NK-92 (cell line): Measurements from ENCODE around the gene PBX2.
"Not testable (repeated sequence)": the region's sequence is repeated elsewhere in the genome, so short reads cannot be mapped to it uniquely, and the experiment has no call there.

Experiments
- DNase-seq: peaks from one replicate; lab custom pipeline; 2025; ENCODE audit not compliant: unreplicated experiment; lab: John Stamatoyannopoulos, UW

The PBX2 gene

DNA sequence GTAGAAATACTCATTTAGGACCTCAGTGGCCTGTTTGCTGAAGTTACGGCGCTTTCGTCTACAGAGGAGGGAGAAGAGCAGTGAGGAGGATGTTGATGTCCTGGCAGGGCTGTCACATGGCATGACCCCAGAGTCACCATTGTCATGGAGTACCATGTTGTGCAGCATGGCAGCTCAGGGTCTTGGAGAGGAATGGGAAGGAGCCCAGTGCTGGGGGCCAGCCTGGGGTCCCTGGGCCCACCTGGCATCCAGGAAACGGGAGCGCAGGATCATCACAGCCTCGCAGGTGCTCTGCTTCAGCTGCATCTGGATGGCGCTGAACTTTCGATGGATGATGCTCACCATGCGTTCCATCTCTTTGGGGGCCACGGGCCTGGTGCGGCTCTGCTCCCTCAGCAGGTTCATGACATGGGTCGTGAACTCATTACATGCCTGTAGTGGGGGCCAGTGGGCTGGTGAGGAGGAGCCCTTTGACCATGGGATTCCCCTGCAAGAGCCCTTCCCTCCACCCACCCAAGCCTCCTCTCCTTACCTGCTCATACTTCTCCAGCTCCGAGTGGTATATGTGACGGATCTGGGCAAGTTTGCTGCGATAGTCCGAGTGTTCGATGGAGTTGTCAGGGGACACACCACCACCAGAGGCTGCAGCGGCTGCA, 2.1 kb downstream of the PBX2 start:
- DNase-seq: not testable (repeated sequence)

DNA sequence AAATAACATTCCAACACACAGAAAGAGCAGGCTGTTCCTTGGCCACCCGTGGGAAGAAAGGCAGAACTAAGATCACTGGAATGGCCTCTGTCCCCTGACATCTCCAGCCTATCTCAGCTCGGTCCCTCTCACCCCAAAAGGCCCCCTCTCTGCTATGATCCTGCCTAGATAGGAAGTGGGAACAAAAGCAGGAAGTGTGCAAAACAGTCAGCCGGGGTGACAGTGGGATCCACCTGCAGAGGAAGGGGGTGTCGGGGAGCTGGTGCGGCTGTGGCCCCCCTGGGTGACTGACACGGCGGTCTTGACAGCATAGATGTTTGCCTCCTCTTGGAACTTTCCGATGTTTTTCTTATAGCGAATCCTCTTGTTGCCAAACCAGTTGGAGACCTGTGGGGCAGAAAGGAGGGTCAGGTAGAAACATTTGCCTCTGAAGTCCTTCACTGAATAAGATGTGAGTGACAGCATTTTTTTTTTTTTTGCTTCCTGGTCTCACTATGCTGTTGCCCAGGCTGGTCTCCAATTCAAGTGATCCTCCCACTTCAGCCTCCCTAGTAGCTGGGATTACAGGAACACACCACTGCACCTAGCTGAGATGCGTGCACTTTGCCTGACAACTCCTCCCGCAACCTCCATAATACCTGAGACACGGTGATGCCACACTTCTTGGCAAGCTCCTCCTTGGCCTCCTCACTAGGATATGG, 2.8 kb downstream of the PBX2 start:
- DNase-seq: no peak

DNA sequence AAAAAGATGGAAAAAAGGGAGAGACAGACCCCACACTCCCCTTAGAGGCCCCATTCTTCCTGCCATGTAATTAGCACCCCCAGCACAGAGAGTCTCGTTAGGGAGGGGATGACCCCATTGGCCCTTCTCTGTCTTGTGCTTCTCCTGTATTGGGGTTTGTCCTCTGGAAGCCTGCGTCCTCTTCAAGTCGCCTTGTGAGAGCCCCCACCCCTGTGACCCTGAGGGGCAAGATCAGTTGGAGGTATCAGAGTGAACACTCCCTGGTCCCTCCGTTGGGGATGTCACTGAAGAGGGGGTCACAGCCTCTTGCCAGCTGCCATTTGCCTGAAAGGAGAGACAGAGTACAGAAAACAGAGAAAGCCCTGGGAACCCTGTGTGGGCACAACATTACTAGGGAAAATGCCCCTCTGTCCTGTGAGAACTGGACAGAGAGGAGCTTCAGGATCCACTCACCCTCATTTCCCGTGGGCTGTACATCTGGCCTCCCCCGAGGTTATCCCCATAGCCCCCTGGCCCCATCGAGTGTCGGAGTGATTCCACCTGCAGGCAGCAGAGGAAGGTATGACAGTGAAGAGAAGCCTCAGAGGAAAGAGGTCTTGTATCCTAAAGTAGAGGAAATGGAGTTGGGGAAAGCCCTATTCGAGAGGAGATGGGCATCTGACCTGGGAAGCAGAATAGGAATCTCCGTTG, 3.7 kb downstream of the PBX2 start:
- DNase-seq: not testable (repeated sequence)

DNA sequence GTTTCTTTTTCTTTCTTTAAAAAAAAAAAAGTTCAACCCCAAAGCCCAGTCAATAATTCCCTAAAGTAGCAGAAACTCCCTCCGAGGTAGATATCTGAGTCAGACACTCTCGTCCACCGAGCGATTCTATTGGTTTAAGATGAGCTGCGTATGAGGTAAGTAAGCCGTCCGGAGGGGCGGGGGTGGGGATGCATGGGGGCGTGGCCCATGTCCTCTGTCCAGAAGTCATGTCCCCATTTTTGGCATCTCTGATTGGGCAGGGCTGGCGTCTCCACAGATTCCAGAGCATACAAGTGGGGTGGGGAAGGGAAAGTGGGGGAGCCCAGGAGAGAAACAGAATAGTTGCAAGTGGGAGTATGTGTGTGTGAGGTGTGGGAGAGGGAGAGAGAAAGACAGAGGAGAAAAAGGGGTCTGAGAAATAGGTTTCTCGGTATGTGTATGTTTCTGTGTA, 4.3 kb downstream of the PBX2 start:
- not testable (repeated sequence) for DNase-seq

DNA sequence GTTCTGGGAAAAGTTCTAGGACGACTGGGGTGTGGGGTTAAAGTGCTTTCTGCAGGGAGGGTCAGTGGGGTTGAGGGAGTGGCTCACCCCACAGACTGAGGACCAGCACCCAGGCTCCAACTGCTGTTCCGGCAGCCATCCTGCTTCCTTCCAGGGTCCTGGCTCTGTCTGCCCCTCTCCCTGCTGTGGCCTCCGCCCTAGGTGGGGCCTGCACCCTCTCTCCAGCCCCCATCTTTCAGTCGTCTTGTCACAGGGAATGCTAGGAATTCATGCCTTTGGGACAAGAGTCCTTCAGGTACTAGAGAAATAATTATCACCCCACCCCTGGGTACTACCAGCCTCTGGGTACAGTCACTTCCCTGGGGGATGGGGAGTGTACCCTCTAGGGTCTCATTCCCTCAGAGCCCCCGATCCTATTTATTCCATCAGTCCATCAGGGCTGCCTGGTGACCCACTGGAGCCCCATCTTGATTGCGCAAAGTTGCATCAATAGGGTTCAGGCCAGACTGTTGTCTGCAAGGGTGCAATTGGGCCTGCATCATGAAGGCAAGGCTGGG, 5.8 kb downstream of the PBX2 start, which contains the start of gene AGER:
TSS of gene AGER (minus strand) at position 170 of the 557 bp plus-strand sequence. CDS start at position 139, 31 bp downstream.
- no peak for DNase-seq

DNA sequence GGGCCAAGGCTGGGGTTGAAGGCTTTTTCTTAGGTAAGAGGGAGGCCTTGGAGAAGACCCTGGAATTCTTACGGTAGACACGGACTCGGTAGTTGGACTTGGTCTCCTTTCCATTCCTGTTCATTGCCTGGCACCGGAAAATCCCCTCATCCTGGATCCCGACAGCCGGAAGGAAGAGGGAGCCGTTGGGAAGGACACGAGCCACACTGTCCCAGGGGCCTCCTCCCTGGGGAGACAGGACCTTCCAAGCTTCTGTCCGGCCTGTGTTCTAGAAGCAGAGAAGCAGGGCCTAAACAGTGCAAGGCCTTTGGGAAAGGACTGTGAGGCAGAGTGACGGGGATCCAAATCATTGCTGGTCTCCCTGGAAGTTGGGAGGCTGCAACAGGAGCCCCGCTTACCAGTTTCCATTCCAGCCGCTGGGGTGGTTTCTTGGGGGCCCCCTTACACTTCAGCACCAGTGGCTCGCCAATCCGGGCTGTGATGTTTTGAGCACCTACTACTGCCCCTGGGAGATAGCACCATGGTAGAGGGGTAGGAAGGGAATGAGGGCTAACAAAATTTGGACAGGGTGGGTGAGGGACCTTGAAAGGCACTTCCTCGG, 6.4 kb downstream of the PBX2 start:
- DNase-seq: no peak

DNA sequence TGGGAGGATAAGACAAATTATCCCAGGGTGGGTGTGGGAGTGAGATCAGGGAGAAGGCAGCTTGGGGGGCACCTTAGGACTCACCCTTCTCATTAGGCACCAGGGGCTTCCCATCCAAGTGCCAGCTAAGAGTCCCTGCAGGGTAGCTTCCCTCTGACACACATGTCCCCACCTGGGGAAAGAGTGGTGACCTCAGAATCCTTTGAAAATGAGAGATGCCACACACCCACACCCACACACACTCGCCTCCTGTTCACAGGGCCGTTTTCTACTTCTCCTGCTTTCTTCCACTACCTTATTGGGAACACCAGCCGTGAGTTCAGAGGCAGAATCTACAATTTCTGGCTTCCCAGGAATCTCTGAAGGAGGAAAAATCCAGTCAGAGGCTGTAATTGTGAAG, 7.0 kb downstream of the PBX2 start:
- DNase-seq: no peak

DNA sequence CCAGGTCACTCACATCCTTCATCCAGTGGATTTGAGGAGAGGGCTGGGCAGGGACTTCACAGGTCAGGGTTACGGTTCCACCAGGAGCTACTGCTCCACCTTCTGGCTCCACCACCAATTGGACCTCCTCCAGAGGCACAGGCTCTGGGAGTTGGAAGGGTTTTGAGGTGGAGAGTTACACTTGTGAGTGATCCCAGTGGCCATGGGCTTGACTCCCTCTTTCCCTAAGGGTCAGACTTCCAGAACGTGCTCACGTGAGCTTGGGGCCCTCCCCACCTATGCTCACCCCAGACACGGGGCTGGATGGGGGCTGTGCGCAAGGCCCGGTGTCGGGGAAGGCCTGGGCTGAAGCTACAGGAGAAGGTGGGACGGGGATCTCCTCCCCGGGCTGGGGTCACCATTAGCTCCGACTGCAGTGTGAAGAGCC, 7.4 kb downstream of the PBX2 start:
- DNase-seq: no peak

DNA sequence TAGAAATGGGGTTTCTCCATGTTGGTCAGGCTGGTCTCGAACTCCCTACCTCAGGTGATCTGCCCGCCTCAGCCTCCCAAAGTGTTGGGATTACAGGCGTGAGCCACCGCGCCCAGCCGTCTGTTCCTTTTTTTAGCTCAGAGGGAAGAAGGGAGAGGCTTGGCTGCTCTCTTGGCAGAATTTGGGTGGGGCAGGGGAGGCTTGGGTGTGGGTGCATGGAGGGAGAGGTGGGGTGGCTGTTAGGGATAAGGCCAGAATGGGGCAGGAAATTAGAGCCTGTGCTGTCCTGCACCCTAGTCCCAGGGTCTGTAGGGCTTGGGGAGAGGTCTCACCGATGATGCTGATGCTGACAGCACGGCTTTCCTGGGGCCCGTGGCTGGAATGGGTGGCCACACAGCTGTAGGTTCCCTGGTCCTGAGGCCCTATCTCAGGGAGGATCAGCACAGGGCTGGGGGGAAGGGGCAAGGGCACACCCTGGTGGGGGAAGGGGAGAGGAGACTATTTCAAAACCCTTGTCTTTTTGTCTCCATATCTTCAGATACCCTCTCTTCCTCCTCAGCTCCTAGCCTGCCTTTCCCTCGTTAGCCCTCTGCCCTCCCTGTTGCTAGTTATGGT, 8.0 kb downstream of the PBX2 start:
- DNase-seq: no peak

DNA sequence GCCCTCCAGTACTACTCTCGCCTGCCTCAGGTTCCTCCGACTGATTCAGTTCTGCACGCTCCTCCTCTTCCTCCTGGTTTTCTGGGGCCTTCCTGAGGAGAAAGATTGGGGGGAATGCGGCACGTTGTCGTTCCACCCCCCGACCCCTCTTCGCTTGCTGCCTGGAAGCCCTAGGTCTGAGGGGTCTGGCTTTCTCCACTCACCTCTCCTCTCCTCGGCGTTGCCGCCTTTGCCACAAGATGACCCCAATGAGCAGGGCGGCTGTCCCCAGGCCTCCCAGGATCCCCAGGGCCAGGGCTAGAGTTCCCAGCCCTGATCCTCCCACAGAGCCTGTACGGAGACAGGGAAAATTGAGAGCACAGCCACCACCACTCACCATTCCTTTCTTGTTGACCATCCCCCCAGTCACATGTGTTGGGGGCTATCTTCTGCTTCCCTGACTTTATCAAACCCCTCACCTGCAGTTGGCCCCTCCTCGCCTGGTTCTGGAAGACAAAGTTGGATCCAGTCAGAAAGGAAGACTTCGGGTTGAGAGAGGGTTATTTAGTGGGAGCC, 8.8 kb downstream of the PBX2 start:
- no peak for DNase-seq

DNA sequence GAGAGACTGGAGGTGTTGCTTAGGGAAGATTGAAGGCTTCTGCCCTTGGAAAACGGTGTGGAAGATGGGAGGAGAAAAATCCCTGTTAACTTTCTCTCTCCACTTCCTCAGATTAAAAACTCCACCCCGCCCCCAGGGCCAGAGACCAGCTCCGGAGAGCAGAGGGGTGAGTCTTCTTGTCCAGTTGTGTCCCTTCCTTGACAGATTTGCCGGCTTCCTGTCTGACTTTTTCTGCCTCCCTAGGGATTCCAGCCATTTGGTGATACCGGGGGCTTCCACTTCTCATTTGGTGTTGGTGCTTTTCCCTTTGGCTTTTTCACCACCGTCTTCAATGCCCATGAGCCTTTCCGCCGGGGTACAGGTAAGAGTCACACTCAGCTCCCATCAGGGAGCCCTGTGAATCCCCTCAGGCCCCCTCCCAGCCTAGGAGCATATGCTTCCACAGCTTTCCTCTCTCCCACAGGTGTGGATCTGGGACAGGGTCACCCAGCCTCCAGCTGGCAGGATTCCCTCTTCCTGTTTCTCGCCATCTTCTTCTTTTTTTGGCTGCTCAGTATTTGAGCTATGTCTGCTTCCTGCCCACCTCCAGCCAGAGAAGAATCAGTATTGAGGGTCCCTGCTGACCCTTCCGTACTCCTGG, 10.1 kb downstream of the PBX2 start:
- DNase-seq: no peak

DNA sequence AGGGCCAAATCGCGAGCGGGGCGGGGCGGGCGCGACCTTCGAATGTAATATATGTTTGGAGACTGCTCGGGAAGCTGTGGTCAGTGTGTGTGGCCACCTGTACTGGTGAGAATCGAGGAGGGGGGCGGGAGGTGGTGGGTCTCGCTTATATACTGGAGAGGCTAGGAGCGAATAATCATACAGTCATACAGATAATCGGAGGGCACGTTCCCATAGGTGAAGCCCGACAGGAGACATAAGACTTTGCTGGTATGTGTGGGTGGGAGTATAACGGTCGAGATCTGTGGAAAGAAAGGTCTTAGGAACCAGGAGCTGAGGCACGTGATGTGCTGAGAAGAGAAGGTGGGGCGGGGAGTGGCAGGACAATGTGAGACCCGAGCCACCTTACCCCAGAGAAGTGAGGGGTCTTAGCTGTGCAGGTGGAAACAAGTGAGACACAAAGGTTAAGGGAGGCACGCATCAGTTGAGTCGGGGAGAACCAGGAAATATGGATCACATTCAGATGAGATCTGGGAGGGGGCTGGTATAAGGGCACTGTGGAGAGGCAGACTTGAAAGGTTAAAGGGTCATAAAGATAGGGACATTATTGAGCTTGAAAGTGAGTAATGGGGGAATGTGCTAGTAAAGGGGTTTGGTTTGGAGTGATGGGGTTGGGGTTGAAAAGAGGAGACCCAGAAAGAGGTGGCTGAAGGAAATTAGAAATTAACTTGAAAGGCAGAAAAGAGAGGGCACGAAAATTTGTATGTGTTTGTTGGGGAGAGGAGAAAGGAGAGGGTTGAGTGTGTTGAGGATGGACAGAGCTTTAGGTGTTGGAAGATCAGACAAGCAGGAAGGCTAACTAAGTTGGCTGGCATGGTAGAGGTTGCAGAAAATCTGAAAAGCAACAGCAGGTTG, 11.2 kb downstream of the PBX2 start:
- DNase-seq: no peak

DNA sequence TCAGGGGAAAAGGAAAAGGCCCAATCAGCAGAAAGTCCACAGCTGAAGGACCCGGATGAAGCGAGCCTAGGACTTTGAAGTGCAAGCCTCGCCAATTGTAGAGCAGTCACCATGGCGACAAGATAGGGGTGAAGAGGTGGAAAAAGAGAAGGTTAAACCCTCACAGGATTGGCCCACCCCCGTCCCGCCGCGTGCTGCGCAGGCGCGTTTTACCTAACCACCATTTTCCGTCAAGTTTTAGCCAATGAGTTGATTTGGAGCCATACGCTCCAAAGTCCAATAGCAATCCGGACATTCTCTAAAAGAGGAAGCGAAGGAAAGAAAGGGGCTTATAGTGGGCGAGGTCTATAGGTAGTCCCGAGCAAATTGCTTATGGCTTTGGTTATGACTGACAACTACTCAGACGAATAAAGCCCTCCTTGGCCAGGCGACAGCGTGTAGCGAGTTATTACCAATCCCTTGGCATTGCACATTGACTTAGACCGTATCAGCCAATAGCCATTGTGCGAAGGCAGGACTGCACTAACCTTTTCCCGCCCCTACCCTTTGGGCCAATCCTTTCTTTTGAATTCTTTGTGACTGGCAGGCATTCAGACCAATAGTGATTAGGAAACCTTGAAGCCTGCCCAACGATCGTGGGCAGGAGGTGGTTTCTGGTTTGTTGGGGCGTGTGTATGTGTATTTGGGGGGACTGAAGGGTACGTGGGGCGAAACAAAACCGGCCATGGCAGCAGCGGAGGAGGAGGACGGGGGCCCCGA, 12.0 kb downstream of the PBX2 start, which contains the start of gene RNF5:
TSS of gene RNF5 (plus strand) at position 618 of the 759 bp plus-strand sequence. CDS start at position 725, 107 bp downstream.
- DNase-seq: peak; percentile 78

DNA sequence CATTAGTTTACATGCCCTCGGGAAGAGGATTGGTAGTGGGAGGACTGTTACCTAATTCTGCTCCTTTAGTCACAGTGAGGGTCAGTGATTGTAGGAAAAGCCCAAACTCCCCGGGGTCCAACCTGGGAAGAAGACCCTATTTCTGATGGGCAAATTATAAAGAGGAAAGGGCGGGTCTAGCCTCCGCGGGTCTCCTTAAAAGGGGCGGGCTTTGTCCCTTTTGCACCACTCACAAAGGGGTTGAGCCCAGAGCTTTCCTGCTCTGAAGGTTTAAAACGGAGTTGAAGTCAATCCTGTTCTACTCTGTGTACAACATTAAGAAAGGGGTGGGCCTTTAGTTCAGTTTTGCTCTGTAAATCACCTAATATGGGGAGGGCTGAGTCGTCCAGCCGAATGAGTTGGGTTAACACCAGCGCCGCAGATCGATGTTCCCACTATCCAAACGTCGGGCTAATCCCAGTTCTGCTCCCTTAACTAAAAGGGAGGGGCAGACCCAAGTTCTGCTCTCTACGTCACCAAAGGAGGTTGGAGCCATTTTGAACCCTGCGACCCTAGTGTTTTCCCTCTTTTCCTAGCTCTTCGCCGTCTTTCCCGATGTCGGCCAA, 12.7 kb downstream of the PBX2 start:
- no peak for DNase-seq

DNA sequence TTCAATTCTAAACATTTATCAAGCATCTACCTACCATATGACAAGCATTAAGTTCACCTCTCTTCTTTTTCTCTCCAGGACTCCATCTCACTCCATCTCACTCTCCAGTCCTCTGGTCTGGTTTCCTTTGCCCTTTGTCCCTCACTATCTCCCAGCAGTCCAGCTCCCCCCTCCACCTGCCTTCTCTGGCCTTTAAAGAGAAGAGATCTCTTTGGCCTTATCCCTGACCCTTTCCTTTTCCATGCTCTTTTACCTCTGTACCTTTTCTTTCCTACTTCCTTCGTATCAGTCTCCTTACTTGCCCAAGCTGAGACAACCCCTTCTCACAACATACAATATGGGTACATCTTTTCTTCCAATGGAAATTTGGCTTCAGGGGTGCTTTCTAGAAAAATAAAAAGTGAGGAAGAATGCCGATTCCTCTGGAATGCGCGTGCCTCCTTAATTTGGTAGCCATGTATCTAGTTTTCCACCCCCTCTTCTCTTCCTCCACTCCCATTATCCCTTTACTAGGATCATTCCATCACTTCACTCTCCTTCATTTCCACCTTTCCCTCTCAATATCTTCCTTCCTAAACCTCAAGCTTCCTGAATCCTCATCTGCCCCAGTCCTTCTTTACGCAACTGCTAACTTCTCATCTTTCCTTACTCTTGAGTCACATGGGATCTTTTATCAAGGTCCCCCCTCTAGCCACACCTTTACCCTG, 13.4 kb downstream of the PBX2 start:
- DNase-seq: no peak

DNA sequence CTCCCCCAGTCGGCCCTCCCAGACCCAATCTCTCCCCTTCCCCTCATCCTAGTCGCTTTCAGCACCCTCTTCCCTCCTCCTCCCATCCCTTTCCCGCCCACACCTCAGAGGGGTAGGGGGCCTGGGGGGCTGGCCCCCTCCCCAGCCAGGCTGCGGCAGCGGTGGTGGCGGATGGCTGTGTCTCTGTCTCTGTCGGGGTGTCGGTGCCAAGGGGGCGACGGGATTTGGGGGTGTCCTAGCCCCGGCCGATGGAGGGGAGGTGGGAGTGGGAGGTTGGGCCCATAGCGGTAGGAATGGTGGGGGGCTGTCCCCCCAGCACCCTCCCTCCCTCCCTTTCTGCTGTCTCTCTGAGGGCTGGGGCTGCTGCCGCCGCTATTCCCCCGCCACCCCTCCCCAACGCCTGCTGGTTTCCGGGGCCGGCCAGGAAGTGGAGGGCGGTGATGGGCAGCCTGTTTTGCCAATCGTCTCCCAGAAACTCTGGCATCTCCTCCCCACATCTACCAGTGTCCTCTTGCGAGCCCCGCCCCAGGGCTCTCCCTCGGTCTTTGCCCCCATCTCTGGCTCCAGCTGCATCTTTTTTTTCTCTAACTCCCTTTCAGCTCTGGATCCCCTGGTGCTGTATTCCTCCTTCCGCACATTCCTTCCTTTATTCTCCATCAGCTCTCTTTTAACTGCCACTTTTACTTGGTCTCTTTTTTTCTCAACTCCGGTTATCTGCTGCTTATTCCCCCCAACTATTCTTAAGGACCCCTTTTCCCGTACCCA, 14.1 kb downstream of the PBX2 start, which contains the start of gene AGPAT1:
TSS of gene AGPAT1 (minus strand) at position 374 of the 765 bp plus-strand sequence. CDS start 4,588 bp downstream, outside the sequence.
- peak; percentile 56 for DNase-seq
